ENCODE results near the gene MIF4GD. TPM values are rescaled to one million over a fixed set of nuclear protein-coding genes. Genes with fewer than 3 reads are reported as not detected.

Gene MIF4GD
- 40.8 TPM for polyA plus RNA-seq (2012; ENCODE audit: low read depth, missing spikeins)

- no peak for TF ChIP-seq POU2F2 (IDR thresholded peaks at IDR 0.05; ENCODE audit: low read depth, low read length)
- TF ChIP-seq POLR2AphosphoS5 (IDR thresholded peaks at IDR 0.05; ENCODE audit: low read depth, low read length) = no peak
- TF ChIP-seq PAX5 (IDR thresholded peaks at IDR 0.05; ENCODE audit: insufficient read depth, low read length, severe bottlenecking) = peak; percentile 20
- no peak for TF ChIP-seq POLR2A (IDR thresholded peaks at IDR 0.05; ENCODE audit: low read depth, low read length)
- no peak for FAIRE-seq
Observed at GRCh38 chr17:75270966-75271232, at the start of gene MIF4GD. MIF4GD (minus strand) TSS chr17:75271231; CDS start chr17:75270195, 1,036 bp downstream.

GRCh38 chr17:75319904-75320691 is 49.1 kb upstream of the MIF4GD start:
- no peak for TF ChIP-seq PAX5 (IDR thresholded peaks at IDR 0.05; ENCODE audit: insufficient read depth, low read length, severe bottlenecking)
- TF ChIP-seq POLR2A (IDR thresholded peaks at IDR 0.05; ENCODE audit: low read depth, low read length) = no peak
- peak; percentile 87; the same call in 1 of the 2 replicates for TF ChIP-seq POU2F2 (IDR thresholded peaks at IDR 0.05; ENCODE audit: low read depth, low read length)
- TF ChIP-seq POLR2AphosphoS5 (IDR thresholded peaks at IDR 0.05; ENCODE audit: low read depth, low read length) = peak; percentile 43; the same call in 1 of the 2 replicates
- DNase-seq (ENCODE audit: insufficient read length, low spot score) (no peak), FAIRE-seq (peak; percentile 82)

More at GRCh38 chr17:75270966-75271232, at the start of gene MIF4GD:
- DNase-seq (ENCODE audit: insufficient read length, low spot score) = no peak

- FAIRE-seq (no peak), DNase-seq (ENCODE audit: insufficient read length, low spot score) (no peak)
- no peak for TF ChIP-seq POLR2AphosphoS5 (IDR thresholded peaks at IDR 0.05; ENCODE audit: low read depth, low read length)
- peak; percentile 67; the same call in 1 of the 2 replicates for TF ChIP-seq POLR2A (IDR thresholded peaks at IDR 0.05; ENCODE audit: low read depth, low read length)
- no peak for TF ChIP-seq TAF1 (IDR thresholded peaks at IDR 0.05; ENCODE audit: low read depth, low read length)
- no peak for TF ChIP-seq SPI1 (IDR thresholded peaks at IDR 0.05; ENCODE audit: low read depth, low read length)
Observed at GRCh38 chr17:75318615-75319222, 47.7 kb upstream of the MIF4GD start.

- DNase-seq (ENCODE audit: insufficient read length, low spot score) (no peak), FAIRE-seq (no peak)
- TF ChIP-seq PAX5 (IDR thresholded peaks at IDR 0.05; ENCODE audit: insufficient read depth, low read length, severe bottlenecking) (no peak), POU2F2 (IDR thresholded peaks at IDR 0.05; ENCODE audit: low read depth, low read length) (no peak), POLR2A (IDR thresholded peaks at IDR 0.05; ENCODE audit: low read depth, low read length) (no peak), POLR2AphosphoS5 (IDR thresholded peaks at IDR 0.05; ENCODE audit: low read depth, low read length) (no peak), SPI1 (IDR thresholded peaks at IDR 0.05; ENCODE audit: low read depth, low read length) (no peak), TAF1 (IDR thresholded peaks at IDR 0.05; ENCODE audit: low read depth, low read length) (no peak)
Observed at GRCh38 chr17:75318211-75318610, 47.2 kb upstream of the MIF4GD start.

- FAIRE-seq = no peak
- TF ChIP-seq POLR2A (IDR thresholded peaks at IDR 0.05; ENCODE audit: low read depth, low read length) = no peak
- TF ChIP-seq POLR2AphosphoS5 (IDR thresholded peaks at IDR 0.05; ENCODE audit: low read depth, low read length) = no peak
- TF ChIP-seq SPI1 (IDR thresholded peaks at IDR 0.05; ENCODE audit: low read depth, low read length) = no peak
- no peak for TF ChIP-seq PAX5 (IDR thresholded peaks at IDR 0.05; ENCODE audit: insufficient read depth, low read length, severe bottlenecking)
- no peak for DNase-seq (ENCODE audit: insufficient read length, low spot score)
Observed at GRCh38 chr17:75317671-75318070, 46.6 kb upstream of the MIF4GD start.

GRCh38 chr17:75316253-75316652 is 45.2 kb upstream of the MIF4GD start:
- no peak for DNase-seq (ENCODE audit: insufficient read length, low spot score)
- peak; percentile 67 for TF ChIP-seq POLR2A (IDR thresholded peaks at IDR 0.05; ENCODE audit: low read depth, low read length)
- TF ChIP-seq POLR2AphosphoS5 (IDR thresholded peaks at IDR 0.05; ENCODE audit: low read depth, low read length) = 0 out of 2 replicates have a peak, but pooled peaks have one; percentile 60
- TF ChIP-seq PAX5 (IDR thresholded peaks at IDR 0.05; ENCODE audit: insufficient read depth, low read length, severe bottlenecking) = no peak
- FAIRE-seq = peak; percentile 91

GRCh38 chr17:75315541-75316243 is 44.7 kb upstream of the MIF4GD start:
- peak; percentile 27 for DNase-seq (ENCODE audit: insufficient read length, low spot score)
- peak; percentile 20 for FAIRE-seq
- no peak for TF ChIP-seq PAX5 (IDR thresholded peaks at IDR 0.05; ENCODE audit: insufficient read depth, low read length, severe bottlenecking)
- no peak for TF ChIP-seq SPI1 (IDR thresholded peaks at IDR 0.05; ENCODE audit: low read depth, low read length)
- TF ChIP-seq TAF1 (IDR thresholded peaks at IDR 0.05; ENCODE audit: low read depth, low read length) = no peak
- peak; percentile 42 for TF ChIP-seq POLR2AphosphoS5 (IDR thresholded peaks at IDR 0.05; ENCODE audit: low read depth, low read length)
- no peak for TF ChIP-seq POU2F2 (IDR thresholded peaks at IDR 0.05; ENCODE audit: low read depth, low read length)
- no peak for TF ChIP-seq POLR2A (IDR thresholded peaks at IDR 0.05; ENCODE audit: low read depth, low read length)

GRCh38 chr17:75313941-75314551 is 43.0 kb upstream of the MIF4GD start:
- TF ChIP-seq TAF1 (IDR thresholded peaks at IDR 0.05; ENCODE audit: low read depth, low read length) (no peak), SPI1 (IDR thresholded peaks at IDR 0.05; ENCODE audit: low read depth, low read length) (peak; percentile 51)
- DNase-seq (ENCODE audit: insufficient read length, low spot score) = peak; percentile 32
- FAIRE-seq = peak; percentile 85

GRCh38 chr17:75308732-75309629 is 38.0 kb upstream of the MIF4GD start:
- TF ChIP-seq SPI1 (IDR thresholded peaks at IDR 0.05; ENCODE audit: low read depth, low read length) (no peak), POLR2A (IDR thresholded peaks at IDR 0.05; ENCODE audit: low read depth, low read length) (no peak)
- DNase-seq (ENCODE audit: insufficient read length, low spot score) (no peak), FAIRE-seq (no peak)
